Neuronal stem cell (in vitro differentiated cells): ENCODE data around the gene GAS2L2.

Source experiments
- DNase-seq: peaks from one replicate; pipeline ENCODE4 v3.0.0-alpha.2; 2013; ENCODE audit warnings: low spot score
- H2AFZ ChIP-seq: one replicate; pipeline ENCODE4 v1.6.1; 2013; ENCODE audit warnings: mild to moderate bottlenecking, low read length, inconsistent platforms
- H2AK5ac ChIP-seq: 2 replicates; pipeline ENCODE4 v1.6.1; 2013; ENCODE audit warnings: low read depth, mild to moderate bottlenecking, inconsistent platforms, low read length, moderate library complexity, mixed read lengths
- H2BK120ac ChIP-seq: 2 replicates; pipeline ENCODE4 v1.6.1; 2013; ENCODE audit warnings: low read depth, mild to moderate bottlenecking, inconsistent platforms, low read length, moderate library complexity, mixed read lengths
- H2BK12ac ChIP-seq: one replicate; pipeline ENCODE4 v1.6.1; 2013; ENCODE audit warnings: low read length, inconsistent platforms
- H2BK15ac ChIP-seq: 2 replicates; pipeline ENCODE4 v1.6.1; 2013; ENCODE audit warnings: mild to moderate bottlenecking, low read length, inconsistent platforms, mixed read lengths
- H2BK5ac ChIP-seq: one replicate; pipeline ENCODE4 v1.6.1; 2013; ENCODE audit warnings: inconsistent platforms, mild to moderate bottlenecking, low read length, moderate library complexity
- H3K14ac ChIP-seq: one replicate; pipeline ENCODE4 v1.6.1; 2013; ENCODE audit warnings: low read length, inconsistent platforms
- H3K18ac ChIP-seq: 2 replicates; pipeline ENCODE4 v1.6.1; 2013; ENCODE audit warnings: low read length, inconsistent platforms
- H3K23ac ChIP-seq: 2 replicates; pipeline ENCODE4 v1.6.1; 2013; ENCODE audit warnings: low read depth, mild to moderate bottlenecking, mixed read lengths, low read length, inconsistent platforms; ENCODE audit not compliant: poor library complexity
- H3K27ac ChIP-seq: replicated peaks from 3 replicates; pipeline ENCODE4 v1.5.1; 2013; ENCODE audit warnings: low read length, inconsistent platforms
- H3K27me3 ChIP-seq, 3 experiments: 2 replicates each; pipeline ENCODE4 v1.6.1; 2013; ENCODE audit warnings: low read length in 3 of 3, mild to moderate bottlenecking in 2 of 3, inconsistent platforms in 1 of 3, low read depth in 1 of 3, mixed read lengths in 1 of 3, moderate library complexity in 1 of 3; ENCODE audit not compliant: control insufficient read depth in 3 of 3, insufficient read depth in 3 of 3
- H3K36me3 ChIP-seq, 2 donors: replicated peaks in 1 of 2; 2 replicates each; pipeline ENCODE4 v1.6.1; 2013; ENCODE audit warnings: low read length in 2 of 2; ENCODE audit not compliant: control insufficient read depth in 2 of 2, insufficient read depth in 2 of 2
- H3K4ac ChIP-seq: 2 replicates; pipeline ENCODE4 v1.6.1; 2013; ENCODE audit warnings: inconsistent platforms, mild to moderate bottlenecking, low read length, moderate library complexity
- H3K4me1 ChIP-seq, 2 donors: 1 replicate in 1 of 2; 2 replicates in 1 of 2; pipeline ENCODE4 v1.6.1; 2013; ENCODE audit warnings: low read length in 2 of 2, low read depth in 1 of 2; ENCODE audit not compliant: control insufficient read depth in 2 of 2, insufficient read depth in 1 of 2
- H3K4me2 ChIP-seq: one replicate; pipeline ENCODE4 v1.6.1; 2013; ENCODE audit warnings: mild to moderate bottlenecking, low read length, inconsistent platforms; ENCODE audit not compliant: insufficient read depth, poor library complexity, severe bottlenecking
- H3K4me3 ChIP-seq, 2 donors: 2 replicates each; pipeline ENCODE4 v1.5.1; 2013; ENCODE audit warnings: low read length in 2 of 2, mild to moderate bottlenecking in 2 of 2, inconsistent platforms in 1 of 2, moderate library complexity in 1 of 2
- H3K79me1 ChIP-seq: one replicate; pipeline ENCODE4 v1.6.1; 2013; ENCODE audit warnings: low read depth, mild to moderate bottlenecking, inconsistent platforms, low read length, moderate library complexity
- H3K9ac ChIP-seq: one replicate; pipeline ENCODE4 v1.6.1; 2013; ENCODE audit warnings: mild to moderate bottlenecking, low read depth, low read length, inconsistent platforms; ENCODE audit not compliant: poor library complexity
- H3K9me3 ChIP-seq, 2 donors: replicated peaks in 1 of 2; 2 replicates each; pipeline versions ENCODE3 to v1.6.1; 2013; ENCODE audit warnings: low read length in 2 of 2, mild to moderate bottlenecking in 2 of 2, inconsistent platforms in 1 of 2, low read depth in 1 of 2, mixed read lengths in 1 of 2, moderate library complexity in 1 of 2; ENCODE audit not compliant: control insufficient read depth in 2 of 2, insufficient read depth in 1 of 2
- H4K8ac ChIP-seq: one replicate; pipeline ENCODE4 v1.6.1; 2013; ENCODE audit warnings: low read depth, mild to moderate bottlenecking, inconsistent platforms, low read length, moderate library complexity
- H4K91ac ChIP-seq: one replicate; pipeline ENCODE4 v1.6.1; 2013; ENCODE audit warnings: low read length, low read depth, mild to moderate bottlenecking, inconsistent platforms; ENCODE audit not compliant: poor library complexity
- WGBS, 2 donors: extraction: QIAGEN DNeasy Blood & Tissue Kit; methylation state at CpG; one replicate each; pipeline ENCODE4 v1.1.7; 2013; ENCODE audit warnings: missing lambda C conversion rate in 2 of 2, mixed read lengths in 1 of 2; ENCODE audit not compliant: insufficient read length in 2 of 2, insufficient replicate concordance in 1 of 2; ENCODE audit errors: extremely low coverage in 2 of 2; 5-methylcytosine and 5-hydroxymethylcytosine counted together

The GAS2L2 gene

GRCh38 chr17:35715416-35715815 lies 37.6 kb downstream of the GAS2L2 start:
- Histone ChIP-seq H2BK15ac (no peak overlapping the region), H2AK5ac (no peak overlapping the region), H3K4me2 (no peak overlapping the region), H3K36me3 (peaks cover 9 to 68% of the 10 kb centered on the region in 2 donors), H3K4me3 (no peak overlapping the region), H3K14ac (no peak overlapping the region), H4K91ac (no peak overlapping the region), H3K18ac (no peak overlapping the region), H2BK5ac (no peak overlapping the region), H3K9me3 (no peaks in the 10 kb centered on the region), H3K27me3 (no peaks in the 10 kb centered on the region), H3K27ac (no peak overlapping the region), H4K8ac (no peak overlapping the region), H3K9ac (no peak overlapping the region), H3K23ac (no peak overlapping the region), H2BK12ac (no peak overlapping the region), H2BK120ac (no peak overlapping the region), H3K4me1 (peaks cover 11 to 19% of the 10 kb centered on the region in 2 donors), H3K4ac (no peak overlapping the region), H3K79me1 (no peaks in the 10 kb centered on the region), H2AFZ (no peak overlapping the region)
- DNase-seq: peak; percentile 82

- Histone ChIP-seq H3K9me3 (no peaks in the 10 kb centered on the region), H3K4ac (no peak overlapping the region), H4K91ac (no peak overlapping the region), H2BK120ac (no peak overlapping the region), H2BK12ac (no peak overlapping the region), H2BK15ac (no peak overlapping the region), H3K27me3 (no peaks in the 10 kb centered on the region), H3K4me1 (peaks cover 11 to 19% of the 10 kb centered on the region in 2 donors), H3K4me3 (no peak overlapping the region), H3K27ac (no peak overlapping the region), H2AK5ac (no peak overlapping the region), H3K23ac (no peak overlapping the region), H3K18ac (no peak overlapping the region), H2BK5ac (no peak overlapping the region), H3K36me3 (peaks cover 9 to 70% of the 10 kb centered on the region in 2 donors), H3K9ac (no peak overlapping the region), H3K14ac (no peak overlapping the region), H2AFZ (no peak overlapping the region), H4K8ac (no peak overlapping the region), H3K4me2 (no peak overlapping the region), H3K79me1 (no peaks in the 10 kb centered on the region)
- no peak for DNase-seq
- WGBS, 2 donors: 100% methylated on average over 1 to 2 of the region's 2 CpGs
These were observed 38.1 kb downstream of the GAS2L2 start for GRCh38 chr17:35714988-35715387.

GRCh38 chr17:35713069-35713728 lies 39.8 kb downstream of the GAS2L2 start:
- Histone ChIP-seq H3K23ac (no peak overlapping the region), H3K36me3 (peaks cover 8 to 65% of the 10 kb centered on the region in 2 donors), H3K27ac (no peak overlapping the region), H3K9me3 (no peaks in the 10 kb centered on the region), H2BK12ac (no peak overlapping the region), H4K8ac (no peak overlapping the region), H3K27me3 (no peaks in the 10 kb centered on the region), H2BK15ac (no peak overlapping the region), H2BK120ac (no peak overlapping the region), H4K91ac (no peak overlapping the region), H2AK5ac (no peak overlapping the region), H3K4me2 (no peak overlapping the region), H3K9ac (no peak overlapping the region), H3K18ac (no peak overlapping the region), H2AFZ (no peak overlapping the region), H3K4ac (no peak overlapping the region), H3K14ac (no peak overlapping the region), H3K4me3 (no peak overlapping the region), H2BK5ac (no peak overlapping the region), H3K79me1 (no peaks in the 10 kb centered on the region), H3K4me1 (peaks cover 11 to 19% of the 10 kb centered on the region in 2 donors)
- WGBS, 2 donors: no CpG with 5 or more reads among the region's 7 CpGs
- DNase-seq: no peak

- H2AK5ac ChIP-seq: no peak overlapping the region
- H3K27ac ChIP-seq: peak overlapping the region; percentile 0
- H2BK5ac ChIP-seq: no peak overlapping the region
- no peak overlapping the region for H4K91ac ChIP-seq
- H2AFZ ChIP-seq: no peak overlapping the region
- H3K23ac ChIP-seq: no peak overlapping the region
- H3K36me3 ChIP-seq: peaks cover 2 to 50% of the 10 kb centered on the region in 2 donors
- H3K4ac ChIP-seq: no peak overlapping the region
- no peak overlapping the region for H2BK120ac ChIP-seq
- no peak overlapping the region for H3K14ac ChIP-seq
- no peak overlapping the region for H2BK15ac ChIP-seq
- no peak overlapping the region for H3K9ac ChIP-seq
- no peaks in the 10 kb centered on the region for H3K79me1 ChIP-seq
- H3K4me2 ChIP-seq: no peak overlapping the region
- no peak for DNase-seq
- no CpG with 5 or more reads among the region's 2 CpGs for WGBS, 2 donors
- H4K8ac ChIP-seq: no peak overlapping the region
- H3K4me3 ChIP-seq: no peak overlapping the region
- peaks cover 11 to 19% of the 10 kb centered on the region in 2 donors for H3K4me1 ChIP-seq
- no peaks in the 10 kb centered on the region for H3K27me3 ChIP-seq
- no peaks in the 10 kb centered on the region for H3K9me3 ChIP-seq
- no peak overlapping the region for H2BK12ac ChIP-seq
- no peak overlapping the region for H3K18ac ChIP-seq
These were observed 42.1 kb downstream of the GAS2L2 start for GRCh38 chr17:35710950-35711349.
